Measurements from ENCODE around the gene HIPK2. TPM values are rescaled to one million over a fixed set of nuclear protein-coding genes. Genes with fewer than 3 reads are reported as not detected.

The HIPK2 gene
- total and polyA plus RNA-seq, 2 experiments from 2014 or later: 7.3 to 16.9 TPM

- TF ChIP-seq REST (IDR thresholded peaks at IDR 0.05; ENCODE audit: unreplicated experiment) (no peak), EZH2 (IDR thresholded peaks at IDR 0.05; ENCODE audit: low read depth, unreplicated experiment) (no peak), ETS1 (IDR thresholded peaks at IDR 0.05) (no peak), ZNF114 (CRISPR knock-in tag; IDR thresholded peaks at IDR 0.05) (no peak), EZH2phosphoT487 (IDR thresholded peaks at IDR 0.05; ENCODE audit: unreplicated experiment) (no peak), POLR2AphosphoS5 (IDR thresholded peaks at IDR 0.05; ENCODE audit: low read depth) (no peak), STAT1 (IDR thresholded peaks at IDR 0.05; ENCODE audit: unreplicated experiment) (no peak), JUNB (IDR thresholded peaks at IDR 0.05; ENCODE audit: unreplicated experiment) (no peak)
Observed at GRCh38 chr7:139575338-139575680, 202.5 kb downstream of the HIPK2 start (continued).

GRCh38 chr7:139574618-139575337 lies 203.0 kb downstream of the HIPK2 start:
- Mint-ChIP-seq H3K36me3 (ENCODE audit: low read depth) (no peaks in the 10 kb centered on the region), H3K27me3 (ENCODE audit: insufficient read depth, low read depth, poor library complexity) (peaks cover 2% of the 10 kb centered on the region), H3K9me3 (no peaks in the 10 kb centered on the region), H3K27ac (no peak overlapping the region), H3K4me1 (peaks cover 4% of the 10 kb centered on the region; the same call in 1 of the 3 replicates), H3K4me3 (no peak overlapping the region)
- no peak for TF ChIP-seq ZNF331 (CRISPR knock-in tag; IDR thresholded peaks at IDR 0.05; ENCODE audit: low read depth)
- no peak for TF ChIP-seq ETS1 (IDR thresholded peaks at IDR 0.05)
- TF ChIP-seq ZNF114 (CRISPR knock-in tag; IDR thresholded peaks at IDR 0.05): no peak
- TF ChIP-seq CTCF (conservative IDR thresholded peaks at IDR 0.05; ENCODE audit: low read depth in 2 of 2): no peak
- TF ChIP-seq NANOG (IDR thresholded peaks at IDR 0.05; ENCODE audit: borderline replicate concordance): no peak
- TF ChIP-seq POLR2AphosphoS5 (IDR thresholded peaks at IDR 0.05; ENCODE audit: low read depth): no peak
- TF ChIP-seq JUNB (IDR thresholded peaks at IDR 0.05; ENCODE audit: unreplicated experiment): no peak
- Histone ChIP-seq H3K4me1 (ENCODE audit: insufficient read depth) (no peaks in the 10 kb centered on the region), H3K27me3 (ENCODE audit: insufficient read depth) (no peaks in the 10 kb centered on the region), H4K20me1 (replicated peaks; ENCODE audit: insufficient read depth) (no peaks in the 10 kb centered on the region), H2AFZ (no peak overlapping the region), H3K36me3 (ENCODE audit: insufficient read depth) (no peaks in the 10 kb centered on the region), H3K9me2 (ENCODE audit: insufficient read depth) (no peaks in the 10 kb centered on the region), H3K4me2 (no peak overlapping the region), H3F3A (replicated peaks; ENCODE audit: low read depth) (no peaks in the 10 kb centered on the region), H3K79me2 (replicated peaks; ENCODE audit: insufficient read depth) (no peaks in the 10 kb centered on the region), H3K4me3 (no peak overlapping the region), H3K27ac (ENCODE audit: low read depth) (no peak overlapping the region)
- no peak for DNase-seq (ENCODE audit: low spot score)
- ATAC-seq: no peak

Measured in GM23338 (cell line).